ENCODE measurements around the gene MRPL10. TPM values are rescaled to one million over a fixed set of nuclear protein-coding genes. Genes with fewer than 3 reads are reported as not detected.

The MRPL10 gene
- total RNA-seq = 17.6 and 42.0 TPM in 2 replicates

GRCh38 chr17:47831003-47831933 lies at the start of gene MRPL10, which contains the start of gene LRRC46:
Gene MRPL10 (minus strand): TSS chr17:47831541. CDS start chr17:47831511, 30 bp downstream.
Gene LRRC46 (plus strand): TSS chr17:47831670. CDS start chr17:47831990, 320 bp downstream.

GRCh38 chr17:47850692-47851573 lies 19.6 kb upstream of the MRPL10 start, which contains the start of gene SP6:
Gene SP6 (minus strand): TSS chr17:47851163. CDS start chr17:47848429, 2,734 bp downstream.

GRCh38 chr17:47840742-47841487 lies 9.6 kb upstream of the MRPL10 start, which contains the start of gene SCRN2:
Gene SCRN2 (minus strand): TSS chr17:47841273. CDS start chr17:47840843, 430 bp downstream.

DNA sequence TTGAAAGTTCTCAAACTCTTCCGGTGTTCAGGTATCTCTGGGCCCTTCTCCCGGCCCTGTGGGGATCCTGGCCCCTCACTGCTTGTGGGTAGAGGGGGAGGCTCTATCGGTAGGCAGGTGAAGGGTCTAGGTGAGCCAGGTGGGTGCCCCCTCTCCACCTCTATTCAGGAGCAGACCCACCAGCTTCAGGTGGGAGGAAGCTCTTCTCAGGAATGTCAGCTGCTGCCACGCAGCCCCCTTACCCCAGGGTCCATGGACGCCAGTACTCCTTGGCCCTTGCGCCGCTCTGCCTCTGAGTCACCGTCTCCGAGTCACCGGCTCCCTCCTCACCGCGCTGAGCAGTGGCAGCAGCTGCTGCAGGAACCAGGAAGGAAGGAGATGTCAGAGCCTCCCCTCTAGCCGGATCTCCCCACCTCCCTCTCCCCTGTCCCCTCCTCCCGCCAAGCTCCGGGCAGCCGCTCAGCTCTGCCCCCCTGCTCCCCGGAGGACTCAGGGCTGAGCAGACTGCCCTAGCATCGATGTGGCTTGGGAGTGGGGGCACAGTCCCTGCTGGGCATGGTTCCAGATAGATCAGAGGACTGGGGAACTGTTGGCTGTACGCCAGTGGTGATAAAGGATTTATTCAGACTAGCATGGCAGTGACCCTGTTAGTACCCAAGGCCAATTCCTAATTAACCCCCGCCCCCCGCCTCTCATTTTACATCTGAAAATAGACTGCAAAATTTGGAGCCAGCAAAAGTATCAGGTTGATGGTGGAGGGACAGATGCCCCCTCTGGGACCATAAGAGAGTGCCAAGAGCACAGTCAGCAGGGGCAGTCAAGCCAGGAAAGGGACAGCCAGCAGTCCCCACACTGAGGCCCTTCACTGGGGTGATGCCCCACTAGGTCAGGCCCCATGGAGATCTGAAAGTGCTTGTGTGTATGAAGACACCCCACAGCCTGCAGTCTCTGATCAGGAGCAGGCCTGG lies 9.6 kb downstream of the MRPL10 start, which contains the start of gene OSBPL7:
Gene OSBPL7, minus strand, starts transcription at position 371 of the 968 bp plus-strand sequence. CDS start 1,516 bp downstream, outside the sequence.

Other genes with a start within 250 kb of the MRPL10 start
- 470 and 508 TPM in 2 replicates for gene KPNB1, start 181.6 kb downstream of the MRPL10 start, total RNA-seq
- gene TBKBP1, start 137.4 kb downstream of the MRPL10 start, total RNA-seq = 9.6 and 17.7 TPM in 2 replicates
- gene TBX21, start 98.3 kb downstream of the MRPL10 start, total RNA-seq = 0.15 TPM in 1 of 2 replicates, not detected in the other
- 7.6 and 13.2 TPM in 2 replicates for gene OSBPL7, start 9.7 kb downstream of the MRPL10 start, total RNA-seq
- under 0.01 and 0.15 TPM in 2 replicates for gene LRRC46, start 129 bp upstream of the MRPL10 start, total RNA-seq
- 51.9 and 53.8 TPM in 2 replicates for gene SCRN2, start 9.7 kb upstream of the MRPL10 start, total RNA-seq
- gene SP6, start 19.6 kb upstream of the MRPL10 start, total RNA-seq = under 0.01 and 0.17 TPM in 2 replicates
- 1.6 and 1.8 TPM in 2 replicates for gene SP2, start 64.7 kb upstream of the MRPL10 start, total RNA-seq
- 41.5 and 45.8 TPM in 2 replicates for gene PNPO, start 110.0 kb upstream of the MRPL10 start, total RNA-seq
- not detected in 2 replicates for gene PRR15L, start 126.3 kb upstream of the MRPL10 start, total RNA-seq
- 108 and 111 TPM in 2 replicates for gene CDK5RAP3, start 139.6 kb upstream of the MRPL10 start, total RNA-seq
- 56.3 and 61.9 TPM in 2 replicates for gene COPZ2, start 206.3 kb upstream of the MRPL10 start, total RNA-seq
- gene NFE2L1, start 216.8 kb upstream of the MRPL10 start, total RNA-seq = 106 and 166 TPM in 2 replicates

All from smooth muscle cell of trachea (primary cell).